Measurements from ENCODE around the gene TBC1D4. TPM values are rescaled to one million over a fixed set of nuclear protein-coding genes. Genes with fewer than 3 reads are reported as not detected.

TBC1D4 gene
- total and polyA plus RNA-seq, 9 of the 15 experiments (the other 6 are each of a cell fraction or from before 2014, with no cell fraction given), result 2.8 to 12.3 (median 7.0) TPM

GRCh38 chr13:75430436-75431209 is 51.3 kb downstream of the TBC1D4 start (continued):
- TF ChIP-seq PHF20 (IDR thresholded peaks at IDR 0.05; ENCODE audit: partially characterized antibody), result no peak
- no peak for TF ChIP-seq MBD2 (IDR thresholded peaks at IDR 0.05; ENCODE audit: borderline replicate concordance, low read depth)
- TF ChIP-seq HDAC6 (IDR thresholded peaks at IDR 0.05; ENCODE audit: low read depth, low read length), result no peak

- Histone ChIP-seq H3K27ac (ENCODE audit: extremely low read depth, low read depth, low read length) (no peak overlapping the region), H3K9me1 (ENCODE audit: control insufficient read depth, insufficient read depth, low read length) (no peaks in the 10 kb centered on the region), H4K20me1 (replicated peaks; ENCODE audit: control insufficient read depth, insufficient read depth, low read length) (no peaks in the 10 kb centered on the region), H3K79me2 (ENCODE audit: control insufficient read depth, insufficient read depth, low read length) (0 out of 3 replicates have a peak, but pooled peaks cover 1% of the 10 kb centered on the region), H3K4me2 (ENCODE audit: insufficient read depth, low read length) (no peak overlapping the region), H3K27me3 (ENCODE audit: control insufficient read depth in 2 of 2, insufficient read depth in 2 of 2, low read length in 2 of 2) (no peaks in the 10 kb centered on the region), H2AFZ (ENCODE audit: low read depth, low read length) (no peak overlapping the region), H3K9ac (ENCODE audit: insufficient read depth in 1 of 2, low read depth in 2 of 2, low read length in 2 of 2) (no peak overlapping the region), H3K9me3 (replicated peaks; ENCODE audit: control insufficient read depth, insufficient read depth, low read depth, low read length) (no peaks in the 10 kb centered on the region), H3K36me3 (ENCODE audit: control insufficient read depth, insufficient read depth, low read length) (no peaks in the 10 kb centered on the region), H3K4me3 (no peak overlapping the region), H3K4me1 (replicated peaks in 1 of 2; ENCODE audit: control insufficient read depth in 2 of 2, insufficient read depth in 2 of 2, low read length in 2 of 2) (no peaks in the 10 kb centered on the region; a peak in 1 of 5 replicates)
- no peak for FAIRE-seq
- POLR2A ChIA-PET, result interaction anchor here (0.6 kb wide), 1 partner anchor 54 kb away, joined by 3 read pairs; no protein-coding TSS in a partner anchor
- intact Hi-C loops (cut with micrococcal nuclease), result no loop called here
- BruUV-seq (replicated peaks), result no TSS peak
- in situ Hi-C loops (cut with MboI), result no loop called here
- no peak for ATAC-seq
- no peak for DNase-seq (ENCODE audit: extremely low read depth in 1 of 4, low spot score in 3 of 4)
- CTCF ChIA-PET (ENCODE audit: low intra/inter-chr PET ratio), result no interaction called here
- no peak for TF ChIP-seq SREBF2 (CRISPR knock-in tag; IDR thresholded peaks at IDR 0.05)
- TF ChIP-seq CHD7 (IDR thresholded peaks at IDR 0.05; ENCODE audit: low read depth, low read length), result no peak
- TF ChIP-seq RAD21 (CRISPR knock-in tag; conservative IDR thresholded peaks at IDR 0.05 in 1 of 2, IDR thresholded peaks at IDR 0.05 in 1 of 2), result no peak
Measured at GRCh38 chr13:75426421-75426820, 55.5 kb downstream of the TBC1D4 start.

Data from K562 (cell line).